GOT3 (cell line): ENCODE measurements around the gene VCY.
"Not testable (repeated sequence)": the region's sequence is repeated elsewhere in the genome, so short reads cannot be mapped to it uniquely, and the experiment has no call there.

ENCODE experiments used
- DNase-seq: peaks from one replicate; lab custom pipeline; 2025; ENCODE audit warnings: mixed read lengths; lab: John Stamatoyannopoulos, UW

The VCY gene

GRCh38 chrY:13986373-13986772 lies at the start of gene VCY:
Gene VCY, minus strand, starts transcription at chrY:13986473. Its CDS starts 33 bp downstream, at chrY:13986440.
- DNase-seq = not testable (repeated sequence)

- DNase-seq = not testable (repeated sequence)
These were observed 44.1 kb upstream of the VCY start for GRCh38 chrY:14030395-14030794.

GRCh38 chrY:14011916-14012315 lies 25.6 kb upstream of the VCY start:
- DNase-seq = not testable (repeated sequence)

- not testable (repeated sequence) for DNase-seq
These were observed 43.9 kb downstream of the VCY start for GRCh38 chrY:13942406-13942805.
